ENCODE results near the gene SH2D3A. TPM values are rescaled to one million over a fixed set of nuclear protein-coding genes. Genes with fewer than 3 reads are reported as not detected.
"Not testable (repeated sequence)": the region's sequence is repeated elsewhere in the genome, so short reads cannot be mapped to it uniquely, and the experiment has no call there.

Gene SH2D3A
- total and polyA plus RNA-seq, 2 experiments from 2014 or later, result 14.8 to 19.6 TPM

- no peak overlapping the region for H3K4me2 ChIP-seq
- H2AFZ ChIP-seq, result no peak overlapping the region
- H3K9me3 ChIP-seq (ENCODE audit: low read depth), result no peaks in the 10 kb centered on the region
- H4K20me1 ChIP-seq (ENCODE audit: insufficient read depth, poor library complexity, severe bottlenecking), result no peaks in the 10 kb centered on the region
- H3K36me3 ChIP-seq (replicated peaks; ENCODE audit: insufficient read depth, low read depth), result no peaks in the 10 kb centered on the region
- no peaks in the 10 kb centered on the region for H3K27me3 ChIP-seq
- TF ChIP-seq CTCF (IDR thresholded peaks at IDR 0.05; ENCODE audit: poor library complexity) (no peak), EZH2phosphoT487 (IDR thresholded peaks at IDR 0.05; ENCODE audit: low read depth, severe bottlenecking, unreplicated experiment) (no peak), EZH2 (IDR thresholded peaks at IDR 0.05; ENCODE audit: borderline replicate concordance) (no peak)
- 93% methylated on average over 16 of the region's 16 CpGs for WGBS (ENCODE audit: low lambda C conversion rate, missing lambda C conversion rate)
- no peak for DNase-seq (ENCODE audit: low spot score)
- H3K9me2 ChIP-seq (replicated peaks; ENCODE audit: insufficient read depth), result no peaks in the 10 kb centered on the region
- H3K4me3 ChIP-seq, result no peak overlapping the region
- peaks cover 8% of the 10 kb centered on the region for H3K4me1 ChIP-seq (ENCODE audit: insufficient read depth)
- peaks cover 11% of the 10 kb centered on the region for H3K79me2 ChIP-seq
- peak overlapping the region; percentile 99 for H3K27ac ChIP-seq
Measured at GRCh38 chr19:6751189-6751588, 16.0 kb downstream of the SH2D3A start.

GRCh38 chr19:6750062-6750461 is 17.2 kb downstream of the SH2D3A start:
- no peak overlapping the region for H3K4me3 ChIP-seq
- peaks cover 13% of the 10 kb centered on the region for H3K4me1 ChIP-seq (ENCODE audit: insufficient read depth)
- H3K36me3 ChIP-seq (replicated peaks; ENCODE audit: insufficient read depth, low read depth), result no peaks in the 10 kb centered on the region
- peaks cover 21% of the 10 kb centered on the region for H3K79me2 ChIP-seq
- H3K9me2 ChIP-seq (replicated peaks; ENCODE audit: insufficient read depth), result no peaks in the 10 kb centered on the region
- no peaks in the 10 kb centered on the region for H3K27me3 ChIP-seq
- H3K4me2 ChIP-seq, result no peak overlapping the region
- peak overlapping the region; percentile 16 for H3K27ac ChIP-seq
- H4K20me1 ChIP-seq (ENCODE audit: insufficient read depth, poor library complexity, severe bottlenecking), result no peaks in the 10 kb centered on the region
- 82% methylated on average over 11 of the region's 20 CpGs for WGBS (ENCODE audit: low lambda C conversion rate, missing lambda C conversion rate)
- no peaks in the 10 kb centered on the region for H3K9me3 ChIP-seq (ENCODE audit: low read depth)
- no peak overlapping the region for H2AFZ ChIP-seq
- TF ChIP-seq EZH2phosphoT487 (IDR thresholded peaks at IDR 0.05; ENCODE audit: low read depth, severe bottlenecking, unreplicated experiment) (no peak), CTCF (IDR thresholded peaks at IDR 0.05; ENCODE audit: poor library complexity) (no peak), EZH2 (IDR thresholded peaks at IDR 0.05; ENCODE audit: borderline replicate concordance) (no peak)
- no peak for DNase-seq (ENCODE audit: low spot score)

- Histone ChIP-seq H3K4me1 (ENCODE audit: insufficient read depth) (peaks cover 27% of the 10 kb centered on the region), H3K79me2 (peaks cover 21% of the 10 kb centered on the region), H3K27ac (peak overlapping the region; percentile 24)
- not testable (repeated sequence) for H2AFZ ChIP-seq; H3K4me3 ChIP-seq; H3K36me3 ChIP-seq (replicated peaks; ENCODE audit: insufficient read depth, low read depth); H3K4me2 ChIP-seq; DNase-seq (ENCODE audit: low spot score); H4K20me1 ChIP-seq (ENCODE audit: insufficient read depth, poor library complexity, severe bottlenecking); H3K9me3 ChIP-seq (ENCODE audit: low read depth); H3K9me2 ChIP-seq (replicated peaks; ENCODE audit: insufficient read depth); H3K27me3 ChIP-seq
- 76% methylated on average over 10 of the region's 10 CpGs for WGBS (ENCODE audit: low lambda C conversion rate, missing lambda C conversion rate)
Measured at GRCh38 chr19:6748543-6748942, 18.7 kb downstream of the SH2D3A start.

- H4K20me1 ChIP-seq (ENCODE audit: insufficient read depth, poor library complexity, severe bottlenecking), result peaks cover 5% of the 10 kb centered on the region
- TF ChIP-seq EZH2 (IDR thresholded peaks at IDR 0.05; ENCODE audit: borderline replicate concordance) (no peak), EZH2phosphoT487 (IDR thresholded peaks at IDR 0.05; ENCODE audit: low read depth, severe bottlenecking, unreplicated experiment) (no peak), CTCF (IDR thresholded peaks at IDR 0.05; ENCODE audit: poor library complexity) (no peak)
- no peaks in the 10 kb centered on the region for H3K9me2 ChIP-seq (replicated peaks; ENCODE audit: insufficient read depth)
- H3K27ac ChIP-seq, result no peak overlapping the region
- H3K36me3 ChIP-seq (replicated peaks; ENCODE audit: insufficient read depth, low read depth), result no peaks in the 10 kb centered on the region
- 96% methylated on average over 14 of the region's 24 CpGs for WGBS (ENCODE audit: low lambda C conversion rate, missing lambda C conversion rate)
- no peak overlapping the region for H3K4me3 ChIP-seq
- no peak overlapping the region for H2AFZ ChIP-seq
- H3K79me2 ChIP-seq, result peaks cover 36% of the 10 kb centered on the region
- H3K4me1 ChIP-seq (ENCODE audit: insufficient read depth), result peaks cover 31% of the 10 kb centered on the region
- H3K27me3 ChIP-seq, result no peaks in the 10 kb centered on the region
- H3K9me3 ChIP-seq (ENCODE audit: low read depth), result no peaks in the 10 kb centered on the region
- H3K4me2 ChIP-seq, result no peak overlapping the region
- no peak for DNase-seq (ENCODE audit: low spot score)
Measured at GRCh38 chr19:6745965-6746364, 21.3 kb downstream of the SH2D3A start.

Measured in hepatocyte (in vitro differentiated cells).